Measurements from ENCODE around the gene SPI1. TPM values are rescaled to one million over a fixed set of nuclear protein-coding genes. Genes with fewer than 3 reads are reported as not detected.

Gene SPI1
- total and polyA plus RNA-seq, 12 donors, result 2.7 to 79.2 (median 41.8) TPM

DNA sequence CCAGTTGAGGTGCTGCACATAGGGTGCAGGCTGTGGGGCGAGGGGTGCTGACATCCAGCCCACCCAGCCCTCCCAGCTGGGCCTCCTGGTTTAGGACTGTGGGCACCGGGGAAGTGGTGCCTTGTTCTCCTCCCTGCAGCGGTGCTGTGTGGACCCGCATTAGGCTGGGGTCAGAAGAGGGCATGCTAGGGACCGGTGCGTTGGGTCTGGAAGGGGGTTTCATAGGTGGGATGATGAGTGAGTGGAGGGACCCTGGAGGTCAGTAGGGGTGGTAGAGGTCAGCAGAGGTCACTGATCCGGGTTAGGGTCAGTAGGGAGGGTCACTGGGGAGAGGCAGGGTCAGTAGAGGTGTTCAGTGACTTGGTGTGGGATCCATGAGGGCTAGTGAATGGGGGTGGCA lies 19.2 kb downstream of the SPI1 start:
- intact Hi-C loops (cut with DNase I), result loop anchor here in 1 of 2 donors (10.0 kb wide), 1 partner anchor 94 kb away; no protein-coding TSS in a partner anchor
- WGBS, 4 donors, result 76 to 87% (median 85%) methylated on average over 7 of the region's 7 CpGs
- TF ChIP-seq, protein P1, sequence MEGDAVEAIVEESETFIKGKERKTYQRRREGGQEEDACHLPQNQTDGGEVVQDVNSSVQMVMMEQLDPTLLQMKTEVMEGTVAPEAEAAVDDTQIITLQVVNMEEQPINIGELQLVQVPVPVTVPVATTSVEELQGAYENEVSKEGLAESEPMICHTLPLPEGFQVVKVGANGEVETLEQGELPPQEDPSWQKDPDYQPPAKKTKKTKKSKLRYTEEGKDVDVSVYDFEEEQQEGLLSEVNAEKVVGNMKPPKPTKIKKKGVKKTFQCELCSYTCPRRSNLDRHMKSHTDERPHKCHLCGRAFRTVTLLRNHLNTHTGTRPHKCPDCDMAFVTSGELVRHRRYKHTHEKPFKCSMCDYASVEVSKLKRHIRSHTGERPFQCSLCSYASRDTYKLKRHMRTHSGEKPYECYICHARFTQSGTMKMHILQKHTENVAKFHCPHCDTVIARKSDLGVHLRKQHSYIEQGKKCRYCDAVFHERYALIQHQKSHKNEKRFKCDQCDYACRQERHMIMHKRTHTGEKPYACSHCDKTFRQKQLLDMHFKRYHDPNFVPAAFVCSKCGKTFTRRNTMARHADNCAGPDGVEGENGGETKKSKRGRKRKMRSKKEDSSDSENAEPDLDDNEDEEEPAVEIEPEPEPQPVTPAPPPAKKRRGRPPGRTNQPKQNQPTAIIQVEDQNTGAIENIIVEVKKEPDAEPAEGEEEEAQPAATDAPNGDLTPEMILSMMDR (IDR thresholded peaks at IDR 0.05), result no peak
- TF ChIP-seq POLR2A (IDR thresholded peaks at IDR 0.05), result no peak
- no peak overlapping the region for H3K4me3 ChIP-seq
- no peaks in the 10 kb centered on the region for H3K27me3 ChIP-seq
- H3K36me3 ChIP-seq (replicated peaks in 1 of 2), result no peaks in the 10 kb centered on the region
- peaks cover 5 to 7% of the 10 kb centered on the region in 2 donors for H3K4me1 ChIP-seq (replicated peaks in 1 of 2)
- no peak overlapping the region for H3K27ac ChIP-seq
- no peaks in the 10 kb centered on the region for H3K9me3 ChIP-seq (replicated peaks in 1 of 3)
- DNase-seq, result no peak

DNA sequence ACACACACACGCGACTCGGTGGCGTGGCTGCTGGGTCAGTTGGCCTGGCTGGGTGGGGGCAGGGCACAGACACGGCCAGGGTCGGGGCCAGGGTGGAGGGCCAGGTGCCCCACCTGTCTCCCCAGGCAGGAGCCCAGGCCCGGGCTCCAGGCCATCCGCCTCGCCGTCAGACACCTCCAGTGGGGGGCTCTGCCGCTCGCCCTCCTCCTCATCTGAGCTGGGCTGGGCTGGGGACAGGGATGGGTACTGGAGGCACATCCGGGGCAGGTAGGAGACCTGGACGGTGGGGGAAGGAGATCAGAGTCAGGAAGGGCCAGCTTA lies 19.7 kb downstream of the SPI1 start:
- H3K9me3 ChIP-seq (replicated peaks in 1 of 3), result no peaks in the 10 kb centered on the region
- H3K4me3 ChIP-seq, result no peak overlapping the region
- TF ChIP-seq POLR2A (IDR thresholded peaks at IDR 0.05), result no peak
- TF ChIP-seq, protein P1 (IDR thresholded peaks at IDR 0.05), result no peak
- no peak for DNase-seq
- intact Hi-C loops (cut with DNase I), result loop anchor here in 1 of 2 donors (10.0 kb wide), 1 partner anchor 94 kb away; no protein-coding TSS in a partner anchor
- no peak overlapping the region for H3K27ac ChIP-seq
- 80 to 88% (median 85%) methylated on average over 3 to 14 of the region's 14 CpGs for WGBS, 4 donors
- no peaks in the 10 kb centered on the region for H3K36me3 ChIP-seq (replicated peaks in 1 of 2)
- peaks cover 5 to 7% of the 10 kb centered on the region in 2 donors for H3K4me1 ChIP-seq (replicated peaks in 1 of 2)
- no peaks in the 10 kb centered on the region for H3K27me3 ChIP-seq

DNA sequence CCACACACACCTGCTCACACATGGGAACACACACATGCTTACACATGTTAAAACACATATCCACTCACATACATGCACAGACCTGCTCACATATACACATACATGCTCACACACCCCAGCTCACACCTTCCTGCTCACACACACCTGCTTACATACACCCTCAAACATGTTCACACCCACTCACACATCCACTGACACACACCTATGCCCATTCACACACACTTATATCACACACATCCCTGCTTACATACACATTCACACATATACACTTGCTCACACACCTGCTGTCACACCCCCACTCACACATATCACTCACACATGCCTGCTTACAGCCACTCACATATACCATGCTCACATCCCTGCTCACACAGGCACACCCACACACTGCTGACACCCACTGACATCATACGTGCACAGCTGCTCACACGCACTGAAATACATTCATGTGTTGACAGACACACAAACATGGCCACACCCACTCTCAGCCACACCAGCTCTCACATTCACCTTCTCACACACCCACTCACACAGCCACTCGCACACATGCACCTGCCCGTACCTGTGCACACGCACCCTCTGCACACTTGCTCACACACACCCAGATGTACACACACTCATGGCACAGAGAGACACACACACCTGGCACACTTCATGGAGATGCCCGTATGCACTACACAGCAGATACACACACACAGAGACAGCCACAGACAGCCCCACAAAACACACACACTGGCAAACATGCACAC lies 20.2 kb downstream of the SPI1 start:
- no peaks in the 10 kb centered on the region for H3K27me3 ChIP-seq
- H3K4me3 ChIP-seq, result no peak overlapping the region
- H3K27ac ChIP-seq, result no peak overlapping the region
- WGBS, 4 donors, result 83 to 90% (median 85%) methylated on average over 6 of the region's 6 CpGs
- no peak for DNase-seq
- H3K9me3 ChIP-seq (replicated peaks in 1 of 3), result no peaks in the 10 kb centered on the region
- no peak for TF ChIP-seq POLR2A (IDR thresholded peaks at IDR 0.05)
- TF ChIP-seq, protein P1 (IDR thresholded peaks at IDR 0.05), result no peak
- H3K36me3 ChIP-seq (replicated peaks in 1 of 2), result no peaks in the 10 kb centered on the region
- intact Hi-C loops (cut with DNase I), result loop anchor here in 1 of 2 donors (10.0 kb wide), 1 partner anchor 93 kb away; no protein-coding TSS in a partner anchor
- H3K4me1 ChIP-seq (replicated peaks in 1 of 2), result peaks cover 5 to 7% of the 10 kb centered on the region in 2 donors

DNA sequence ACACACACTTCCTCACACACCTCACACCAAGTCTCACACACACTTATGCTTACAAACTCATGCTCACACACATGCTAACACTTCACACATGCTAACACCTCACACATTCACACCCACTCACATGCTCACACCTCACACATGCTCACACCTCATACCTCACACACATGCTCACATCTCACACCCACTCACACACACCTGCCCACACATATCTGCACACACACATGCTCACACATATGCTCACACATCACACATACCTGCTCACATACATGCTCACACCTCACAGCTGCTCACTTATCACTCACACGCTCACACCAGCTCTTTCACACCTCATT lies 21.4 kb downstream of the SPI1 start:
- no peak for TF ChIP-seq POLR2A (IDR thresholded peaks at IDR 0.05)
- TF ChIP-seq, protein P1 (IDR thresholded peaks at IDR 0.05), result no peak
- Histone ChIP-seq H3K36me3 (replicated peaks in 1 of 2) (no peaks in the 10 kb centered on the region), H3K4me3 (no peak overlapping the region), H3K9me3 (replicated peaks in 1 of 3) (no peaks in the 10 kb centered on the region), H3K4me1 (replicated peaks in 1 of 2) (peaks cover 13 to 14% of the 10 kb centered on the region in 2 donors), H3K27me3 (no peaks in the 10 kb centered on the region), H3K27ac (no peak overlapping the region)
- intact Hi-C loops (cut with DNase I), result loop anchor here in 1 of 2 donors (10.0 kb wide), 1 partner anchor 92 kb away; no protein-coding TSS in a partner anchor
- no peak for DNase-seq
- WGBS, 4 donors, result 85 to 93% (median 89%) methylated on average over 1 of the region's 1 CpG
